HG02610 (cell line): ENCODE data around the gene AKT3.
"Not testable (repeated sequence)": the region's sequence is repeated elsewhere in the genome, so short reads cannot be mapped to it uniquely, and the experiment has no call there.

Source experiments
- ATAC-seq: cut with Tn5 transposase; IDR thresholded peaks from one replicate; pipeline ENCODE4 v1.9.1; 2021; ENCODE audit warnings: mild to moderate bottlenecking, moderate library complexity; ENCODE audit not compliant: unreplicated experiment

The AKT3 gene

DNA sequence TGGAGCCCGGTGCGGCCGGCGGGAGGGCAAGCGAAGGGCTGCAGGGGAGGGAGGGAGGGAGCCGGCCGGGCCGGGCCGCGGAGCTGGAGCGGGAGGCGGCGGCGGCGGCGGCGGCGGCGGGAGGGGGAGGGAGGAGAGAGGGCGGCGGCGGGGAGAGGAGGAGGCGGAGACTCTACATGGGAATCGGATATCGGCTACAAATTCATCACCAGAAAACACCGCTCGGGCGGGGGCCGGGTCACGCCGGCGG is at the start of gene AKT3:
AKT3 (minus strand) TSS at position 42 of the 250 bp plus-strand sequence. CDS start 7,073 bp downstream, outside the sequence.
- ATAC-seq = peak; percentile 62

DNA sequence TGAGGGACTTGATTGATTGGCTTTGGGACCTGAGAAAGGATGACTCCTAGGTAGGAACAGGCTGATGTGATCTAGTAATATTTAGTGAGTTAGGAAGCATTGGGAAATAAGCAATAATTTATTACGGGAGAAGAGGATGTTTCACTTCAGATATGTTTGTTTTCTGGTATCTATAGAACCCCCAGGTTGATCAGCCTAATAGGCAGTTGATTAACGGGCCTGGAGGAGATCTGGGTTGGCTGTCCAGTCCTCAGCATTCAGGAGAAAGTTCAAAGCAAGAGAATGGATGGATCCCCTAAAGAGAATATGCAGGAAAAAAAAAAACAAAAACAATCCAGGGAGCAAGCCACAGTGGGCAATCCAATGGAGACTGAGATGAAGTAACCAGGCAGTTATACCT is 48.2 kb upstream of the AKT3 start:
- ATAC-seq = no peak

DNA sequence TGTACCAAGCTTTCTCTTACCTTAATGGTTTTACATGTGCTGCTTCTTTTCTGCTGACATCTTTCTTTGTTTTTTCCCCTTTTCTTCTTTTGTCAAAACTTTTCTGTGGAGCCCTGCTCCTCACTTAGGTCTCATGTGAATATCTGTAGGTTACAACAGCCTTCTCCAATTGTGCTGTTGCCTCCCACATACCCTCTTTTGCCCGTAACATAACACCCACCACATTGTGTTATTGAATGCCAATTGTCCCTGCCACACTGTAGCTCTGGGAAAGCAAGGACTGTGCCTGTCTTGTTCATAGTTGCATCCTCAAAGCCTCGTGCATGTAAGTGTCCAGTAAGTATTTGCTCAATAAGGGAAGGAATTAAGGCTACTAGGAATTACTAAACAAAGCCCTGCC is 46.3 kb upstream of the AKT3 start:
- no peak for ATAC-seq

DNA sequence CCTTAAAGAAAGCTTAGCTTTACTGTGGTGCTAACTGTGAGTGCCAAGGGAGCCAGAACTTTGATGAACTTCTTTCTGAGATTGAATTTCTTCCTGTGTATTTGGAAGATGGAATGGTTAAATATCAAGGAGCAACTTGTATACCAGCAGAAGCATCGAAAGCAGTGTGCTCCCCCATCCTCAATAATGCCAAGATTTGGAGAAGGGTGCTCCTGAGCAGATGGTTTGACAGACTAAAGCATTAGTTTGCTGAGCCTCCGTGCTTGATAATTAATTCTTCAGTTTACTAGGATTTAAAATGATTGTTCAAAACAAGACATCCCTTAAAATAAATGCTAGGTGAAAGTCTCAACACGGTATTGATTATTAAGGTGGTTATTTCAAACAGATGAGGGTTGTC is 42.4 kb upstream of the AKT3 start:
- ATAC-seq = no peak

DNA sequence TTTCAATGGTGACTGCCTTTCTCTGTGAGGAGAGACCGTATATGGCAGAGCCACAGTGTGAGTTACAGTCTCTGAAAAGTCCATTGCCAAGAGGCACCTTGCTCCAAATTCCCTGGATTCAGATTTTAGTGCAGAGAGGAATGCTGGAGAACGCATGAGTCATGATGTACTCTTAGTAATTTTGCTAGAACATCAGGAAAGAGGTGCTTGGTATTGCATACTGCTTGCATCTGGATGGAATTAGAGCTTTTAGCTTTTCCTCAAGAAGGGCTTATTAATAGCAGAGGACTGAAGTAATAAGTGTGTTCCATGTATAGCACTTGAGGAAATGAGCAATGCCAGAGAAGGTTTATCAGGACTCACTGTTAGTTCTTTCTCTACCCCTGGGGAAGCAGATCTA is 40.5 kb upstream of the AKT3 start:
- no peak for ATAC-seq

DNA sequence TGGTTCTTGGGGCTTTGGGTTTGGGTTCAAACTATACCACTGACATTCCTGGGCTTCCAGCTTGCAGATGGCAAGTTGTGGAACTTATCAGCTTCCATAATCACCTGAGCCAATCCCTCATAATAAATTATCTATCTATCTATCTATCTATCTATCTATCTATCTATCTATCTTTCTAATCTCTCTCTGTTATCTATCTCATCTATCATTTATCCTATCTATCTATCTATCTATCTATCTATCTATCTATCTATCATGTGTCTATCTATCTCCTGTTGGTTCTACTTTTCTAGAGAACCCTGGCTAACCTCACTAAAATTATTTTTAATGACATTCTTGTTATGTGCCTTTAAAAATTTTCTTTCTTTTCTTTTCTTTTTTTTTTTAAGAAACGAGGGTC is 35.8 kb upstream of the AKT3 start:
- ATAC-seq = no peak

DNA sequence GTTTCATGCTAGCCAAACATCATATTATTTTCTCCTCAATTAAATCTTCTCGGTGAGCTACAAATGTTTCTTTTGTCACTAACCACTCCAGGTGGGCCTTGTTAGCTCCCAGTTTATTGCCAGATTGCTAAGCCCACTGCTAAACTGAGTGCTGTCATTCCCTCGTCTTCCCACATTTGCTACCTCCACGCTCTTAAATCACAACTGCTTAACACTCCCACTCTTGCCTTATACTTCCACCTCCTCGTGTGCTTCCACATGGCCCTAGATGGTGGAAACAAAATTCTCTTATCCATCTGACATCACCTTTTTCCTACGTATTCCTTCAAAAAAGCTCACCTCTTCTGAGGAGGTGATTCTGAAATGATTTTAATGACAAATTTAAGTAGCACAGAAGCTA is 34.6 kb upstream of the AKT3 start:
- ATAC-seq = no peak

DNA sequence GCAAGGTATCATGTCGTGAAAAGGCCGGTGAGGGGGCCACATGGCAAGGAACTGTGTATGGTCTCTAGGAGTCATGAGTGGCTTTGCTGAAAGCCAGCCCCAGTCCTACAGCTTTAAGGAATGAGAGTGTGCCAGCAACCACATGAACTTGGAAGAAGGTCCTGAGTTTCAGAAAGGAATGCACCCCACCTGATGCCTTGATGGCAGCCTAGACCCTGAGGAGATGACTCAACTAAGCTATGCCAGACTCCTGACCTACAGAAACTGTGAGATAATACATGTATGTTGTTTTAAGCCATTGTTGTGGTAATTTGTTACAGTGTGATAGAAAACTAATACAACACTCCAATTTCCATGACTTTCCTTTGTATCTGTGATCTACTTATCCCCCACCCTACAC is 33.5 kb upstream of the AKT3 start:
- ATAC-seq = no peak

DNA sequence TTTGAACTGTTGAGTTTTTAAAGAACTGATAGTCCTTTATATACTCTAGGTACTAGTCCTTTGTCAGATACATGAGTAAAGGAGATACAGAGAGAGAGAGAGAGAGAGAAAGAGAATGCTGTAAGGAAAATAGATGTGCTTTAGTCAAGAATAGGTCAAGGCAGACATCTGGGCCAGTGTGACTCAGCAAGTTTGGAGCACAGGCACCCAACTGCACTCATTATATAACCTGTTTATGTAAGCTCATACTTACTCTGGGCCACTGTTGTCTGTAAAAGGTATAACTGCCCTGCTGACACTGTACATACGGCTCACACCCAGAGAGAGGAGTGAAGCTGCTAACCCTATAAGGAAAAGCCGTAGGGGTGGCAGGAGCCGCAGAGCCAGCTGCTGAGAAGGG is 32.2 kb upstream of the AKT3 start:
- ATAC-seq = no peak

DNA sequence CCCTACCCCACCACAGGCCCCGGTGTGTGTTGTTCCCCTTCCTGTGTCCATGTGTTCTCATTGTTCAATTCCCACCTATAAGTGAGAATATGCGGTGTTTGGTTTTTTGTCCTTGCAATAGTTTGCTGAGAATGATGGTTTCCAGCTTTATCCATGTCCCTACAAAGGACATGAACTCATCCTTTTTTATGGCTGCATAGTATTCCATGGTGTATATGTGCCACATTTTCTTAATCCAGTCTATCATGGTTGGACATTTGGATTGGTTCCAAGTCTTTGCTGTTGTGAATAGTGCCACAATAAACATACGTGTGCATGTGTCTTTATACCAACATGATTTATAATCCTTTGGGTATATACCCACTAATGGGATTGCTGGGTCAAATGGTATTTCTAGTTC is 27.0 kb upstream of the AKT3 start:
- ATAC-seq = not testable (repeated sequence)

DNA sequence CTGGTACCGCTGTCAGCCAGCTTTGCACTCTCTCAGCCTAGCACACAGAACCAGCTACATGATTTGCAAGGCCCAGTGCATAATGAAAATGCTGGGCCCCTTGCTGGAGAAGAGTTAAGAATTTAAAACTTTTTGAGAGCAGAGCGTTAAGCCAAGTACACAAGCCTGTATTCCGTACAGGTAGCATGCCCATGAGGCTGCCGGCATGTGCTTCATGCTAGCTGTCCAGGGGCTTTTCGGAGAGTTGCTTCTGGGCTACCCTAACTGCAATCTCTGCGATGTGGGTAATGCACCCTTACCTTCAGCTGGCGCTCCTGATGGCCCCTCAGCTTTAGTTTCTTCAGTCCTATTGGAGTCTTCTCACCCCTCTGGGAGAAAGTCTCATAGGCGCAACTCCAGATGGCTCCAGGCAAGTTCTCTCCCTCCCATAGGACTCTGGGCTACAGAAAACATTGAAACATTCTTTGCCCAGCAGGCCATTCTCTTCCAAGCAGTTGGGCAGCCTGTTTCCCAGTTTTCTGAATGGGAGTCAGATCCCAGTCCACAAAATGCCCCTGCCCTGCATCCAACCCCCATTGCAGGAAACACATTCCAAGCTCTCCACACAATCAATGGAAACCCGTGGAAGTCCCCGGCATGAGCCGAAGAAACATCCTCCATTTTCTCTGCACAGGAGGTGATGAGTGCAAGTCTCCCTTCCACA is 5.7 kb upstream of the AKT3 start:
- ATAC-seq = no peak

DNA sequence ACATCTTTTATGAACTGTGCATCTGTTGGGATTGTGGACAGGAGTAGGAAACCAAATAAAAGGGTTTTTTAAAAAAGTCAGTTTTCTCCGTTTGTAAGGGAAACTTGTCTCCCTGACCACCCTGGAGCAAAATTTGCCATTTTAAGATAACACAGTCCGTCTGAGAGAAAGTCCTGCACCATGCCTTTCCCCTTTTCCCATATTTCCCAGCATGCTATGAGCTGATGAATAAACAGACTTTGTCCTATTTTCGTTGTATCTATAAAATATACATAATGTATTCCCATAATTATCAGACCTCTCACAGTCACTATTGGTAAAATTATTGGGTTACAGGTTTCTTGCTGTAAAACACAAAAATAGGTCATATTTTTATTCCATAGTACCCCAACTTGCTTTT is 1.7 kb upstream of the AKT3 start:
- ATAC-seq = no peak

DNA sequence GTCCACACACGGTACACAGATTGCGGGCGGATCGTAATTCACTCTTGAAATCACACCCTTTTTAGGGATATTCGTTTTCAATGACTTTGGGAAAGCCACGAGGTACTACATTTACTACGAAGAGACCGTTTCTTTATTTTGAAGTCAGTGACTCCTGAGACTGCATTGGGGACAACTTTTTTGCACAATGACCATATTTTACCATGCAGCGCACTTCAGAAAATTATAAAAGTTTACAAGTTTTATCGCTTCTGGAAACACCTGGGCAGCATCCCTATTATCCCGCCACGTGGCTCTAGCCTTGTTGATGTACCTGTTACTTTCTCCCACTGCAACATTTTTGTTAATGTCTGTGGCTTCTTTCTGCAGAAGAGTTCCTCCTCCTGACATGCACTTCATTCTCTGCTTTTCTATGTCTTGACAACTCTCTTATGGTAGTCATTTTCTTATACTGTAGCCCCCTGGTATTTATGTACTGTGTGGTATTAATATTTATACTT is 1.3 kb upstream of the AKT3 start:
- ATAC-seq = no peak

DNA sequence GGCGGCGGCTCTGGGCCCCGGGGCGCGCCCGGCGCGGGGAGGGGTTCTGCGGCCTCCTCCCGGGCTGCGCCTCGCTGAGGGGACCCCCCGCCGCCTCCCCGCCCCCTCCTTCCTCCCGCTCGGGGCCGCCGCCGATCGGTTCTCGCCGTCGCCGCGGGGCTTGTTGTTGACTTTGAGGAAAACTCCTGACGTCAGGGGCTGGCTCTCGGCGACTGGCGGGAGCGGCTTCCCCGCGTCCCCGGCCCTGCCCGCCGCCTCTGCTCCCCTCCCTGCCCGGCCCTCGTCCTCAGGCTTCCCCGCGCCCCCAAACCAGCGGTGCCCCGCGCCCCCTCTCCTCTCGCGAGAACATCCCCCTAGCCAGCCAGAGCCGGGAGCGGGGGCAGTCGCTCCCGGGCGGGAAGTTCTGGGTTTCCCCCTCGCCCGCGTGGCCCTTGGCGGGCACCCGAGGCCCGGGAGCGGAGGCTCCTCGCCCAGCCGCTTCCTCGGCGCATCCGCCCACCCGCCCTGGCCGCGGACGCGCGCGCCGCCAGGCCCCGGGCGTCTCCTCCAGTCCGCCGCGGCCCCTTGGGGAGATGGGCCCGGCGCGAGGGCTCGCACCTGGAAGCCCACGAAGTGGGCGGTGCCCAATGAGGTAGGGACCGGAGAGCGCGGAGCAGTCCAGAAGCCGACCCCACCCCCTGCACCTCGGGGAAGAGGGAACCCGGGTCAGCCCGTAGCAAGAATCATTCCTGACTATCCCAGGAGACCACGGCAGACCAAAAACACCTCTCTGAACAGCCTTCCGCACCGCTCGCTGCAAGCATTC is 611 bp upstream of the AKT3 start:
- peak; percentile 38 for ATAC-seq

DNA sequence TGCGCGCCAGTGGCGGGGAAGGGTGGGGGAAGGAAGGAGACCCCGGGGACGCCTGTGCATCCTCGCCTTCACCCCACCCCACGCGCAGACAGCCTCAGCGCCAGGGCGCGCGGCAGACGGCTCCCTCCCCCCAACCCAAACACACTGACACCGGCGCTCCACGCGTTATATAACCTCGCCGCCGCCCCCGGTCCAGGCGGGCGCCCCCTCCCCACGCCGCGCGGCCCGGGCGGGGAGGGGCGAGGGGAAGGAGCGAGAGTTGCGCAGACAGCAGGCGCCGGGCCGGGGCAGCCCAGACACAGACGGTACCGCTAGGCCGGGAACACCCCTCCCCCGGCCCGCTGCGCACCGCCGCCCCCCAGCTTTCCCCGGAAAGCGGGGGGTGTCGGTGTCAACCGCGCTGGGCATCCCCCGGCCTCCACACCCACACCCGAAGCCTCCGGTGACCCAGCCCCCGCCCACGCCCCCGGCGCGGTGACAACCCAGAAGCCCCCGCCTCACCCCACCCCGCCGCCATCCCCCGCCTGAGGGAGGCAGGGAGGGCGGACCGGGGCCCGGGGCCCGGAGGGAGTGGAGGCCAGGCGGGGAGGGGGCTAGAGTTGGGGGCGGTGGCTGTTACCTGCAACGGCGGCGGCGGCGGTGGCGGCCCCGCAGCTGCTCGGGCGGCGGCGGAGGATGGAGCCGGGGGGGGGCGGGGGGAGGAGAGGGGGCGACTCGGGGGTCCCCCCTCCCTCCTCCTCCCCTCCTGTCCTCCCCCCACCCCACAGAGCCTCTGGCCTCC is 432 bp downstream of the AKT3 start:
- peak; percentile 29 for ATAC-seq

DNA sequence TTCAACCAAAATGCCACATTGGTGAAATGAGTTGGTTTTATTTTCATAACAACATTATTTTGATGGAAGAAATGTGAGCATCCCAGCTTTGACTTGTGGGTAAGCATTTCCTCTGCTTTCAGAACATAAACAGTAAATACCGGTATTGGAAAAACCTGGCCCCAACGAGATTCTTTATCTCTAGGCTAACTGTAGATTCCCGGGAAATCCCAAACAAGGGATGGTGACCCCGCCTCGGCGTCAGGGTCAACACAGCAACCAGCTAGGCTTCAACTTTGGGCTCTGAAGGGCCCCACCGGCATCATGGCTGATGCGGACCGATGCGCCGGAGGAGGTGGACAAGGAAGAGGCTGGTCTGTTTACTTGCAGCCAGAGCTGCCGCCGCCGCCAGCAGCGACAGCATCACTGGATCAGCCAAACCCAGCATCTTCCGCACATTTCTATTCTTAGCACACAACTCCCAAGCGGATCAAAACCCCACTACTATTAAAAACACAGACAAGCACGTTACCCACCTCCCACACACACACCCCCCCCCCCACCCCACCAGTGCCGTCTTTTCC is 1.1 kb downstream of the AKT3 start:
- ATAC-seq = no peak

DNA sequence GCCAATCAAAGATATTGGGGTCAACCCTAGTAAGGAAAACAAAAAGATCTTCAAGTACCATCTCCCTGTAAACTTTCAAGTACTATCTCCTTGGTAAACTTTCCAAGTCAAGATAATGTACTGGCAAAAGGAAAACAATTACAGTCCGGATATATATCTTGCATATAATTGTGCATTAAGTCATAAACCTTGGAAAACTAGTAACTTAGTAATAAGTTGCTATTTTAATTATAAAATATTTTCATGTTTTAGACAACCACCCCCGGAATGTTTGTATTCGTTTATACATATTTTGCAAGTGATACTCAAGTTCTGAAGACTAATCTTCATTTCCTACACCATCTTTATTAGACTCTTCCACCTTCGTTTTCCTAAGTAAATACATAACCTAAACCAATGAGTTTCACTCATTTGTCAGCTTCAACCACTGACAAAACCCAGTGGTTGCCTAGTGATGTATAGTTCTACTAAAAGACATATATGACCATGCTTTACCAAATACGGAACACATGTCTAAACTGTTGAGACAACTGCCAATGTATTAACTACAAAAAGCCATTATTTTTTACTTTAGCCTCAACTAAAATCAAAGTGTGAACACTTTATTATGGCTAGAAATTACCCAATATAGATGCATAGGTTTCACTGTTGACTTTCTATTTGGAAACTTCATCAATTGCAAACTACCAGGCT is 1.7 kb downstream of the AKT3 start:
- no peak for ATAC-seq

DNA sequence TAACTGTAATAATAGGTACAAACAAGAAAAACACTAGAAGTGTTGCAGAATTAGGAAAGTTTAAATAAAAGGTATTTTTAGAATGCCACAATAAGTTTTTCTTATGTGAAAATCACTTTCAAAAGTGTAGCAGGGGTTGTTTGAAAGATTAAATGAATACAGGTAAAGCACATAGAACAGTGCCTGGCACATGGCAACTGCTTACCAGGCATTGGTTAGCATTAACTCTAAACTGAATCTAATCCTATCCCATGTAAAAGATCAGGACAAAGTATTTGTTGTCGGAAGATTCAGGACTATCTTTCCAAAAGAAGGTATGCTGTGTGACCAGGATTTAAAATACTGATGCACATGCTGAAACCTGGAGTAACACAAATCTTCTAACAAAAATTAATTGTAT is 3.3 kb downstream of the AKT3 start:
- ATAC-seq = no peak

DNA sequence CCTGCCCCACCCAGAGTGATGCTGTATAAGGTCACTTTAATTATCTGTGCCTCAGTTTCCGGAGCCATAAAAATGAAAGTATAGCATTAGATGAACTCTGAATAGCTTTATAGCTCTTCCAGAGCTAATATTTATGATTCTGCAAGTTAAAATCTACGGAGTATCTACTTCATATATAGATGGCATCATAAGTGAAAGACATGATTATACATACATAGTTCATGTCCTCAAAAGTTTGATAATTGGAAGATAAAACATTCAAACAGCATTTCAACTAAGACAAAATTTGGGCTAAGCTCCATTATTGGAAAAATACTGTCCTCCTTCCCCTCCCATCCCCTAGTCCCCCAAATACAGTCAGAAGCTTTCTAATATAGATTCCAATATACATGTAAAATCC is 4.2 kb downstream of the AKT3 start:
- ATAC-seq = no peak

DNA sequence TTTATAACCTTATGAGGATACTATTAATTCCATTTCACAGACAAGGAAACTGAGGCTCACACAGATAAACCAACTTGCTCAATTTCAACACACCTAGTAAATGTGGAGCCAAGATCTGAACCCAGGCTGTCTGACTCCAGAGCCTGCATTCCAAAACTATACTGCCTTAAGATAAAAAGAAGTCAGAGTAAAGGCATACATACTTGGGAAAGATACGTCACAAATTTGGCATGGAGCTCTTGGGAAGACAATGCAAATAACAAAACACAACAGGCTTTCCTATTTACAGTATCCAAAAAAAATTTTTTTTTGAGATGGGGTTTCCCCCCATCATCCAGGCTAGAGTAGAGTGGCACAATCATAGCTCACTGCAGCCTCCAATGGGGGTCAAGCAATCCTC is 5.9 kb downstream of the AKT3 start:
- ATAC-seq = no peak

DNA sequence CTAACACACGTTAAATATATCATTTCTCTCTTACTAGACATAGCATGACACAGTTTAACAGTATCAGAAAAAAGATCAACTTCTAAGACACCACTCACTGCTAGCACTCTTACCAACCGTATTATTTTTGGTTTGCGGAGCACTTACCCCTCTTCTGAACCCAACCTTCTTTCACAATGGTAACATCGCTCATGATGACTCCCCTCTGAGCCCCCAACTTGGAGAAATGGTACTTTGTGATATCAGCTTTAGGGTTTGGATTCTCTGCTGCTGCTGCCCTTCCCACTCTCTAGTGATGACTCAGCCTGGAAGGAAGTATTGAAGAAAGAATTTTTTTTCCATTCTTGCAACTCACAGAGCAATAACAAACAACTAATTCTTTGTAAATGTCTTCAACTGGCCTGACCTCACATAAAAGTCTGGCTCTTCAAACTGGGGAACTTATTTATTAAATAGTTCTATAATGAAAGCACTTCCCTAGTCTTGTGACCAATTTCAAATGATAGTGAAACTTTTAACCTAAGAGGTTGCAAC is 7.0 kb downstream of the AKT3 start:
- no peak for ATAC-seq
